Mucosa of descending colon (tissue), 3 donors: ENCODE measurements around the gene NOB1. TPM values are rescaled to one million over a fixed set of nuclear protein-coding genes. Genes with fewer than 3 reads are reported as not detected.

ENCODE experiments used
- ATAC-seq: fragments of 200-7000 bp; cut with Tn5 transposase; one replicate; pipeline ENCODE4 v1.9.1; 2020; ENCODE audit warnings: mild to moderate bottlenecking, moderate library complexity
- DNase-seq, 3 donors: peaks; one replicate each; pipeline ENCODE4 v3.0.0-alpha.2; 2020
- H3K36me3 ChIP-seq: fragments of 200-600 bp; one replicate; pipeline ENCODE4 v1.8.0; 2021; ENCODE audit warnings: low read depth, mild to moderate bottlenecking
- H3K4me1 ChIP-seq: fragments of 200-600 bp; one replicate; pipeline ENCODE4 v1.8.0; 2021; ENCODE audit warnings: low read depth, mild to moderate bottlenecking
- H3K4me3 ChIP-seq: fragments of 200-600 bp; one replicate; pipeline ENCODE4 v1.8.0; 2021; ENCODE audit warnings: mild to moderate bottlenecking
- H3K9me3 ChIP-seq: fragments of 200-600 bp; one replicate; pipeline ENCODE4 v1.8.0; 2021; ENCODE audit warnings: mild to moderate bottlenecking
- CTCF ChIP-seq: fragments of 200-600 bp; IDR thresholded peaks from one replicate; pipeline ENCODE4 v1.8.0; 2022; ENCODE audit warnings: antibody characterized with exemption, mild to moderate bottlenecking
- intact Hi-C, 2 donors: fragments of 100-400 bp; cut with DNase I in 1 of 2; cut with micrococcal nuclease in 1 of 2; formaldehyde crosslinking; loops; one replicate each; pipeline versions ENCODE4 v1.11.0 to v1.11.1; 2022; cut with DNase I, micrococcal nuclease
- total RNA-seq, 3 donors: library from RNA; stranded (reverse); fragmentation: NEBNext Ultra II Directional in 2 of 3; extraction: Animal tissue kit (Norgen Biotek cat#: 25700) in 2 of 3; gene quantifications; one replicate each; pipeline versions ENCODE4 v1.2.1 to v1.2.4, GENCODE V29; 2021 to 2023
- donor health status: DM: no; HTN: no; CAD: no; lungs with moderate emphysema.
- donor health status: DM: no; HTN: no; CAD: no.
- donor health status: DM: no; HTN: yes; CAD: no.

Gene NOB1
- total RNA-seq, 3 donors from 2014 or later: 36.1 to 38.9 (median 36.4) TPM

- peaks cover 22% of the 10 kb centered on the region for H3K4me1 ChIP-seq
- no peak for TF ChIP-seq CTCF
- no peaks in the 10 kb centered on the region for H3K36me3 ChIP-seq
- intact Hi-C loops: no loop called here
- H3K9me3 ChIP-seq: no peaks in the 10 kb centered on the region
- no peak for ATAC-seq
- H3K4me3 ChIP-seq: no peak overlapping the region
- DNase-seq: no peak
Observed at GRCh38 chr16:69721441-69721957, 33.2 kb downstream of the NOB1 start.

GRCh38 chr16:69720822-69721430 is 33.8 kb downstream of the NOB1 start:
- DNase-seq (peak in 1 of 3 donors; percentile 42), ATAC-seq (no peak)
- peaks cover 22% of the 10 kb centered on the region for H3K4me1 ChIP-seq
- H3K9me3 ChIP-seq: no peaks in the 10 kb centered on the region
- H3K4me3 ChIP-seq: no peak overlapping the region
- no peaks in the 10 kb centered on the region for H3K36me3 ChIP-seq
- TF ChIP-seq CTCF: no peak
- intact Hi-C loops: no loop called here

GRCh38 chr16:69718111-69718764 is 36.5 kb downstream of the NOB1 start:
- ATAC-seq (no peak), DNase-seq (no peak)
- Histone ChIP-seq H3K4me1 (peaks cover 5% of the 10 kb centered on the region), H3K36me3 (no peaks in the 10 kb centered on the region), H3K4me3 (no peak overlapping the region), H3K9me3 (no peaks in the 10 kb centered on the region)
- intact Hi-C loops: no loop called here
- TF ChIP-seq CTCF: no peak

- Histone ChIP-seq H3K4me3 (no peak overlapping the region), H3K9me3 (no peaks in the 10 kb centered on the region), H3K4me1 (no peaks in the 10 kb centered on the region), H3K36me3 (no peaks in the 10 kb centered on the region)
- intact Hi-C loops: no loop called here
- ATAC-seq (no peak), DNase-seq (no peak)
- TF ChIP-seq CTCF: no peak
Observed at GRCh38 chr16:69717066-69717465, 37.7 kb downstream of the NOB1 start.

- Histone ChIP-seq H3K9me3 (no peaks in the 10 kb centered on the region), H3K36me3 (no peaks in the 10 kb centered on the region), H3K4me1 (peaks cover 6% of the 10 kb centered on the region), H3K4me3 (no peak overlapping the region)
- no peak for TF ChIP-seq CTCF
- intact Hi-C loops: no loop called here
- ATAC-seq (no peak), DNase-seq (no peak)
Observed at GRCh38 chr16:69712914-69713581, 41.7 kb downstream of the NOB1 start.
